Smooth muscle cell of the coronary artery (primary cell): ENCODE data around the gene PAQR8. TPM values are rescaled to one million over a fixed set of nuclear protein-coding genes. Genes with fewer than 3 reads are reported as not detected.

Source experiments
- total RNA-seq: library from RNA; depleted of rRNA; stranded (reverse); fragments of >200 nt; gene quantifications from 2 replicates; pipeline ENCODE4 v1.2.3, GENCODE V29; 2014; ENCODE audit warnings: low replicate concordance

The PAQR8 gene, protein sequence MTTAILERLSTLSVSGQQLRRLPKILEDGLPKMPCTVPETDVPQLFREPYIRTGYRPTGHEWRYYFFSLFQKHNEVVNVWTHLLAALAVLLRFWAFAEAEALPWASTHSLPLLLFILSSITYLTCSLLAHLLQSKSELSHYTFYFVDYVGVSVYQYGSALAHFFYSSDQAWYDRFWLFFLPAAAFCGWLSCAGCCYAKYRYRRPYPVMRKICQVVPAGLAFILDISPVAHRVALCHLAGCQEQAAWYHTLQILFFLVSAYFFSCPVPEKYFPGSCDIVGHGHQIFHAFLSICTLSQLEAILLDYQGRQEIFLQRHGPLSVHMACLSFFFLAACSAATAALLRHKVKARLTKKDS
- 1.2 and 1.9 TPM in 2 replicates for total RNA-seq

DNA sequence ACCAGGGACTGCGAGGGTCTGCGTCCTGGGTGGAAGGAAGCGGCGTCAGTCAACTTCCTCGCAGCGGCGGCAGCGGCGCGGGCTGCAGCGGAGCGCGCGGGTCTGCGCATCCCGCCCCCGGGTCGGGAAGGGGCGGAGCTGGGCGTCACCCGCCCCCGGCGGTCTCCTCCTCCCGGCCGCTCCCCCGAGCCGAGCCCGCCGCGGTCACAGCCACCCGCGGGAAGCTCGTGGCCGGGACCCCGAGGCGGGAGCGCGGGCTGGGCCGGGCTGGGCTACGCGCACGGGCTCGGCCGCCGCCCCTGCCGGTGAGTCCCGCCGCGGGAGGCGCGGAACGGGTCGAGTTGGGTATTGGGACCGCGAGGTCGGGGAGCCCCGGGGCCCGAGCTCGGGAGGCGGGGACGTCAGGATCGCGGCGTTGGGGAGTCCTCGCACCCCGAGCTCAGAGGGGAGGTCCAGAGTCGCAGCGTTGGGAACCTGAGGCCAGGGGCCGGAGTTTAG lies at the start of gene PAQR8:
Gene PAQR8 (plus strand): TSS at position 207 of the 498 bp plus-strand sequence. CDS start 41,063 bp downstream, outside the sequence.

DNA sequence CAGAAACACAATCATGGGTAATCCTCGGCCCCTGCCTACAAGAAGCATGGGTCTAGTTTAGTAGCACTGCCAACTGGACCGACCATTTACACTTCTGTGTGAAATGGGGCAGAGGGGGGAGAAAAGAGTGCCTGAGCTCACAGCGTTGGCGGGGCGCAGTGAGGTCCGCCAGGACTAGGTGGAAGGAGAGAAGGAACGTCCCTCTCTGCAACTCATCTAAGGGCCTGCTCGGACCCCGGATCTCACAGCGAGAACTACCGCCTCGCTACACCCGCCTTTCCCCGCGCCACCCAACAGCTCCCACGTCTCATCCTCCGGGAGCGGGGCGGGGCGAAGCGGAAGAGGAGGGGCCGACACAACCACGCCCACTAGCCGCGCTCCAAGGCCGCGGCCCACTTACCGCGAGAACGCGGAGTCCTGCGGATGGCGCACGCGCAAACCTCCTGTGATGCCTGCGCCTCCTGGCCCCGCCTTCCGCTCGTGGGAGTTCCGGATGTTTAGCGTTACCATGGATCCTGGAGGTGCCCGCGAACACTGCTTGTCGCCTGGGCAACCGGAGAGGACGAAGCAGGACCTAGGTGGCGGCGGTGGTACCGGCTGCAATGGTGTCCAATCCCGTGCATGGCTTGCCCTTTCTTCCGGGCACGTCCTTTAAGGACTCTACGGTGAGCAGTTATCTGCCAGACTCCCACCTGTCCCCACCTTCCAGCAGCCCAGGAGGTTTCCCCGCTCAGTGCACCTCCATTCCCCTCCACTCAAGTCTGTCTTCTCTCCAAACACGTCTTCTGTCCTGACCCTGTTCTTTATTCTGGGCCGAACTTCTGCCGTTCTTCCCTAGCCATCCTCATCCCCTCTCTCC lies 58.1 kb downstream of the PAQR8 start, which contains the start of gene EFHC1:
Gene EFHC1 (plus strand): TSS at position 534 of the 859 bp plus-strand sequence. CDS start 69 bp downstream, at position 603.

Other genes with a start within 250 kb of the PAQR8 start
- not detected in 2 replicates for gene IL17A, start 175.8 kb upstream of the PAQR8 start, total RNA-seq
- not detected in 2 replicates for gene IL17F, start 117.7 kb upstream of the PAQR8 start, total RNA-seq
- 26.3 and 30.3 TPM in 2 replicates for gene MCM3, start 77.4 kb upstream of the PAQR8 start, total RNA-seq
- gene EFHC1, start 58.2 kb downstream of the PAQR8 start, total RNA-seq = 21.0 and 25.2 TPM in 2 replicates
- 58.9 and 74.5 TPM in 2 replicates for gene TRAM2, start 214.9 kb downstream of the PAQR8 start, total RNA-seq